Skeletal muscle tissue (tissue), 4 donors: Measurements from ENCODE around the gene CPB1. TPM values are rescaled to one million over a fixed set of nuclear protein-coding genes. Genes with fewer than 3 reads are reported as not detected.

ENCODE experiments used
- H3K27ac ChIP-seq: one replicate; pipeline ENCODE4 v1.7.0; 2013; ENCODE audit warnings: mild to moderate bottlenecking, low read depth, low read length, inconsistent platforms
- H3K27me3 ChIP-seq, 3 donors: one replicate each; pipeline ENCODE4 v1.7.0; 2013; ENCODE audit warnings: low read length in 3 of 3; ENCODE audit not compliant: control insufficient read depth in 3 of 3, insufficient read depth in 3 of 3
- H3K36me3 ChIP-seq, 3 donors: one replicate each; pipeline ENCODE4 v1.7.0; 2013; ENCODE audit warnings: low read length in 3 of 3; ENCODE audit not compliant: control insufficient read depth in 3 of 3, insufficient read depth in 3 of 3
- H3K4me1 ChIP-seq, 3 donors: one replicate each; pipeline ENCODE4 v1.7.0; 2013; ENCODE audit warnings: low read length in 3 of 3, mild to moderate bottlenecking in 3 of 3; ENCODE audit not compliant: control insufficient read depth in 3 of 3, insufficient read depth in 3 of 3
- H3K4me3 ChIP-seq, 3 donors: one replicate each; pipeline ENCODE4 v1.7.0; 2013; ENCODE audit warnings: low read length in 3 of 3
- H3K9ac ChIP-seq, 3 donors: one replicate each; pipeline ENCODE4 v1.7.0; 2013; ENCODE audit warnings: low read length in 3 of 3, mild to moderate bottlenecking in 3 of 3, moderate library complexity in 2 of 3, low read depth in 1 of 3
- H3K9me3 ChIP-seq, 3 donors: one replicate each; pipeline ENCODE4 v1.7.0; 2013; ENCODE audit warnings: low read length in 3 of 3; ENCODE audit not compliant: control insufficient read depth in 3 of 3
- total RNA-seq: library from RNA; depleted of rRNA; stranded (reverse); fragments of >200 nt; gene quantifications from one replicate; pipeline ENCODE4 v1.2.3, GENCODE V29; 2014
- donor health status: Osteomylitis.

CPB1 gene
- total RNA-seq, 1 donor from 2014 or later, result 2.1 TPM

- Histone ChIP-seq H3K9me3 (no peaks in the 10 kb centered on the region), H3K4me3 (no peak overlapping the region), H3K9ac (no peak overlapping the region), H3K27me3 (no peaks in the 10 kb centered on the region), H3K4me1 (no peaks in the 10 kb centered on the region), H3K36me3 (no peaks in the 10 kb centered on the region), H3K27ac (no peak overlapping the region)
These were observed 30.8 kb upstream of the CPB1 start for GRCh38 chr3:148796799-148797198.

DNA sequence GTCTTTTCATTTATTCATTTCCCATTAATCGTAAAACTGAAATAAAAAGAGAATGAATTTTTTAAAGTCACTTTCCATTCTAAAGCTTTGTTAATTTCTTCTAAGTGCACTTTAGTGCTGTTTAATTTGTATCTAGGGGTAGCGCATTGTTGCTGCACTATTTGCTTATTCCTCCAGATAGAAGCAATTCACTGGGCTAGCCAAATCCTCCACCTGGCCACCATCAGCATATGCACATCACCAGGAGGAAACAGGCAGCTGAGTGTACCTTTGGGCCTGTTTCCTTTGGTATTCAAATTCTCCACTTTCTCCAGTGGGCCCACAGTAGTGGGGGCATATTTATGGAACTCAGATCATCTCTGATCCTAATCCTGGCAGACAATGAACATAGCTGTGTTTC, 29.8 kb upstream of the CPB1 start:
- no peaks in the 10 kb centered on the region for H3K36me3 ChIP-seq
- H3K9ac ChIP-seq, result no peak overlapping the region
- H3K4me3 ChIP-seq, result no peak overlapping the region
- H3K27ac ChIP-seq, result no peak overlapping the region
- H3K9me3 ChIP-seq, result no peaks in the 10 kb centered on the region
- H3K4me1 ChIP-seq, result no peaks in the 10 kb centered on the region
- H3K27me3 ChIP-seq, result no peaks in the 10 kb centered on the region

DNA sequence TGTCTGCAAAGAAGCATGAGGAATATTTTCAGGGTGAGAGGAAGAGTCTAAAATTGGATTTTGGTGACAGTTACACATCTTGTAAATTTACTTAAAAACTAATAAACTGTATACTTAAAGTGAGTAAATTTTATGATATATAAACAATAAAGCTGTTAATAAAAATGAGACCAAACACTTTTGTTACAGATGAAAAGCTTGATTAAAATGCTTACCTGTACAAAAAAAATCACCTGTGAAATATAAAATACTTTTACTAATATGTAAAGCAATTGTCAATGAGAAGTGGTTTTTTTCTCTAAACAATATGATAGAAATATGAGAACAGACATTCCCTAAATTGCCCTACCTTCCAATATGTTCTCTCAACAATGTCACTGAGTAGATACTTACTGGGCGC, 27.2 kb upstream of the CPB1 start:
- Histone ChIP-seq H3K4me1 (no peaks in the 10 kb centered on the region), H3K27ac (no peak overlapping the region), H3K9me3 (no peaks in the 10 kb centered on the region), H3K36me3 (no peaks in the 10 kb centered on the region), H3K9ac (no peak overlapping the region), H3K4me3 (no peak overlapping the region), H3K27me3 (no peaks in the 10 kb centered on the region)

GRCh38 chr3:148809835-148810234, 17.8 kb upstream of the CPB1 start:
- H3K9me3 ChIP-seq, result no peaks in the 10 kb centered on the region
- no peaks in the 10 kb centered on the region for H3K36me3 ChIP-seq
- no peak overlapping the region for H3K27ac ChIP-seq
- no peak overlapping the region for H3K9ac ChIP-seq
- no peaks in the 10 kb centered on the region for H3K4me1 ChIP-seq
- H3K27me3 ChIP-seq, result no peaks in the 10 kb centered on the region
- no peak overlapping the region for H3K4me3 ChIP-seq

- Histone ChIP-seq H3K4me1 (no peaks in the 10 kb centered on the region), H3K27ac (no peak overlapping the region), H3K9ac (no peak overlapping the region), H3K27me3 (no peaks in the 10 kb centered on the region), H3K36me3 (no peaks in the 10 kb centered on the region), H3K4me3 (no peak overlapping the region), H3K9me3 (no peaks in the 10 kb centered on the region)
These were observed 12.1 kb upstream of the CPB1 start for GRCh38 chr3:148815316-148816110.

DNA sequence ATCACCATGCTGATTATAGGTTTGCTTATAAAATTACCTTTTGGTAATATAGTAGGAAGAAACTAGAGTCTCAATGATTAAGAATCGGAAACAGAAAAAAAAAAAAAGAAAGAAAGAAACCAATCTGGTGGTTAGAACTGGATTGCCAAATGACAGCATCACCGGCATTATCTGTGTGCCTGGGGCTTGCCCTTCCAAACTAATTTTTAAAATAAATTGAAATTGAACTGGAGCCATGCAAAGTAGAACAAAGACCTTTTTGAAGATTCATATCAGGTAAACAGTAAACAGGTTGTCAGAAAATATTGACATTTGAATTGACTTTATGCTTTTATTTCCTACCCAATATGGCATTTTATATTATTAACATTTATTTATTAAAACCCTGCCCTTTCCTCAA, 11.2 kb upstream of the CPB1 start:
- no peaks in the 10 kb centered on the region for H3K4me1 ChIP-seq
- H3K9me3 ChIP-seq, result no peaks in the 10 kb centered on the region
- H3K27ac ChIP-seq, result no peak overlapping the region

DNA sequence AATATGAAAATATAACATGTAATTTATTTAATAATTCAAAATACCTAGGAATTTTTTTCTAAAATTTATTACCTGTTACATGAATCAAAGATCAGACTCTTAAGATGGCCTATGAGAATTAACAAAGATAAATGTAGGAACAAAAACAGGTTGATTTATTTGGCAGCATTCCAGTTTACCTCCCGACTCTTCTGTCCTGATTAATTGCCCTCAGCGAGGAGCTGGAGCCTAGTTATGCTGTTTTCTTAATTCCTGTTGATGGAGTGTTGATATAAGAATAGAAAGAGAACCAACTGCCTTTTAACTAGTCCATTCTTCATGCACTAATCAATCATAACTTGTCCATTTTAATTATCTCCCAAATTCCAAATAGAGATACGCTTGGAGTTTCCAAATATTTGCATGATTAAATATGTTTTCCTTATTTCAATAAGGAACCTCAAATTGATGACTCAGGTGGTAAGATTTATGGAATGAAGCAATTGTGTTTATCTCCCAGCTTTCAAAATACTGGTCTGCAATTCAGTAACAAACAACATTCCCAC, 10.6 kb upstream of the CPB1 start:
- Histone ChIP-seq H3K27me3 (no peaks in the 10 kb centered on the region), H3K27ac (no peak overlapping the region), H3K36me3 (no peaks in the 10 kb centered on the region), H3K4me1 (no peaks in the 10 kb centered on the region), H3K9ac (no peak overlapping the region), H3K9me3 (no peaks in the 10 kb centered on the region), H3K4me3 (no peak overlapping the region)

More for the DNA sequence above, 11.2 kb upstream of the CPB1 start:
- no peaks in the 10 kb centered on the region for H3K27me3 ChIP-seq
- no peak overlapping the region for H3K4me3 ChIP-seq
- no peak overlapping the region for H3K9ac ChIP-seq
- no peaks in the 10 kb centered on the region for H3K36me3 ChIP-seq

- H3K36me3 ChIP-seq, result no peaks in the 10 kb centered on the region
- no peaks in the 10 kb centered on the region for H3K9me3 ChIP-seq
- H3K27me3 ChIP-seq, result no peaks in the 10 kb centered on the region
- no peaks in the 10 kb centered on the region for H3K4me1 ChIP-seq
- no peak overlapping the region for H3K27ac ChIP-seq
- no peak overlapping the region for H3K9ac ChIP-seq
- H3K4me3 ChIP-seq, result no peak overlapping the region
These were observed 7.0 kb upstream of the CPB1 start for GRCh38 chr3:148820361-148821245.

GRCh38 chr3:148823026-148823425, 4.6 kb upstream of the CPB1 start:
- Histone ChIP-seq H3K9ac (no peak overlapping the region), H3K4me1 (no peaks in the 10 kb centered on the region), H3K27ac (no peak overlapping the region), H3K9me3 (no peaks in the 10 kb centered on the region), H3K27me3 (no peaks in the 10 kb centered on the region), H3K4me3 (no peak overlapping the region), H3K36me3 (no peaks in the 10 kb centered on the region)

DNA sequence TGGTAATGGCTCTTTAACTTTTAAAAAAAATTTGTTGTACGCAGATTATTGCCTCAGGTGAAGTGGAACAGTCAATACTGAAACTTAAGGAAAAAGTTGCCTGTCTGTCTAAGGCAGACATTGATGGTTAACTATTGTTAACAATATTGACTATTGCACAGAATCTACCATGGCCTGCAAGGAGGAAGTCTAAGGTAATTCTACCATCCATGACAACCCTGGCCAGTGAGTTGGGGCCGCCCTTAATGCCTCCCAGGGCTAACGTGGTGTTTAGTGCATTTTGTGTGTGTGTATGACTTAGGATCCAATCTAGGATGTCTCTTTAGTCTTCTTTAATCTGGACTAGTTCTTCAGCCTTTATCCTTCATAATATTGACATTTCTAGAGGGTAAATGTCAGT, 2.1 kb upstream of the CPB1 start:
- Histone ChIP-seq H3K4me3 (no peak overlapping the region), H3K9me3 (no peaks in the 10 kb centered on the region), H3K27ac (no peak overlapping the region)

More for the DNA sequence above, 2.1 kb upstream of the CPB1 start:
- Histone ChIP-seq H3K36me3 (no peaks in the 10 kb centered on the region), H3K4me1 (no peaks in the 10 kb centered on the region), H3K27me3 (no peaks in the 10 kb centered on the region), H3K9ac (no peak overlapping the region)
